A673 (cell line): Measurements from ENCODE around the gene CMTM8.

Experiments
- EZH2 ChIP-seq: fragments of 200-600 bp; sonication (generic); IDR thresholded peaks from 2 replicates; pipeline ENCODE4 v1.6.1; 2017; ENCODE audit warnings: borderline replicate concordance, low read depth, mild to moderate bottlenecking, mixed read lengths, antibody characterized with exemption, low read length; ENCODE audit not compliant: poor library complexity, severe bottlenecking
- TF ChIP-seq, protein P1 (sequence below): fragments of 300-800, 200-600 bp; sonication (generic); conservative IDR thresholded peaks from 2 replicates; pipeline ENCODE4 v1.5.1; 2017; ENCODE audit warnings: low read depth, mild to moderate bottlenecking, antibody characterized with exemption, low read length, moderate library complexity, mixed read lengths

- TF ChIP-seq, protein P1, sequence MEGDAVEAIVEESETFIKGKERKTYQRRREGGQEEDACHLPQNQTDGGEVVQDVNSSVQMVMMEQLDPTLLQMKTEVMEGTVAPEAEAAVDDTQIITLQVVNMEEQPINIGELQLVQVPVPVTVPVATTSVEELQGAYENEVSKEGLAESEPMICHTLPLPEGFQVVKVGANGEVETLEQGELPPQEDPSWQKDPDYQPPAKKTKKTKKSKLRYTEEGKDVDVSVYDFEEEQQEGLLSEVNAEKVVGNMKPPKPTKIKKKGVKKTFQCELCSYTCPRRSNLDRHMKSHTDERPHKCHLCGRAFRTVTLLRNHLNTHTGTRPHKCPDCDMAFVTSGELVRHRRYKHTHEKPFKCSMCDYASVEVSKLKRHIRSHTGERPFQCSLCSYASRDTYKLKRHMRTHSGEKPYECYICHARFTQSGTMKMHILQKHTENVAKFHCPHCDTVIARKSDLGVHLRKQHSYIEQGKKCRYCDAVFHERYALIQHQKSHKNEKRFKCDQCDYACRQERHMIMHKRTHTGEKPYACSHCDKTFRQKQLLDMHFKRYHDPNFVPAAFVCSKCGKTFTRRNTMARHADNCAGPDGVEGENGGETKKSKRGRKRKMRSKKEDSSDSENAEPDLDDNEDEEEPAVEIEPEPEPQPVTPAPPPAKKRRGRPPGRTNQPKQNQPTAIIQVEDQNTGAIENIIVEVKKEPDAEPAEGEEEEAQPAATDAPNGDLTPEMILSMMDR = no peak
- no peak for TF ChIP-seq EZH2
Measured at GRCh38 chr3:32305361-32305876, 66.9 kb downstream of the CMTM8 start.
